Transverse colon (tissue), 4 donors: ENCODE data around the gene PSMD13.

Source experiments
- EP300 ChIP-seq: sonication (generic); formaldehyde crosslinking; IDR thresholded peaks from one replicate; pipeline ENCODE4 v1.6.1; 2017; ENCODE audit warnings: antibody characterized with exemption, low read depth
- POLR2A ChIP-seq: fragments of 450-650 bp; IDR thresholded peaks from one replicate; pipeline ENCODE4 v1.6.1; 2016; ENCODE audit warnings: antibody characterized with exemption, mild to moderate bottlenecking, moderate library complexity
- POLR2AphosphoS5 ChIP-seq, 3 donors: sonication (generic); formaldehyde crosslinking; IDR thresholded peaks; one replicate each; pipeline ENCODE4 v1.6.1; 2016; ENCODE audit warnings: antibody characterized with exemption in 3 of 3
- TF ChIP-seq, protein P1 (sequence below), 5 experiments: fragments of 200-600 bp in 3 of 5; fragments of 450-650 bp in 2 of 5; sonication (generic) in 3 of 5; IDR thresholded peaks; 1 replicate in 2 of 5; 2 replicates in 3 of 5; pipeline ENCODE4 v1.5.1; 2016 to 2017; ENCODE audit warnings: antibody characterized with exemption in 5 of 5, inconsistent platforms in 3 of 5, mild to moderate bottlenecking in 2 of 5, moderate library complexity in 1 of 5

DNA sequence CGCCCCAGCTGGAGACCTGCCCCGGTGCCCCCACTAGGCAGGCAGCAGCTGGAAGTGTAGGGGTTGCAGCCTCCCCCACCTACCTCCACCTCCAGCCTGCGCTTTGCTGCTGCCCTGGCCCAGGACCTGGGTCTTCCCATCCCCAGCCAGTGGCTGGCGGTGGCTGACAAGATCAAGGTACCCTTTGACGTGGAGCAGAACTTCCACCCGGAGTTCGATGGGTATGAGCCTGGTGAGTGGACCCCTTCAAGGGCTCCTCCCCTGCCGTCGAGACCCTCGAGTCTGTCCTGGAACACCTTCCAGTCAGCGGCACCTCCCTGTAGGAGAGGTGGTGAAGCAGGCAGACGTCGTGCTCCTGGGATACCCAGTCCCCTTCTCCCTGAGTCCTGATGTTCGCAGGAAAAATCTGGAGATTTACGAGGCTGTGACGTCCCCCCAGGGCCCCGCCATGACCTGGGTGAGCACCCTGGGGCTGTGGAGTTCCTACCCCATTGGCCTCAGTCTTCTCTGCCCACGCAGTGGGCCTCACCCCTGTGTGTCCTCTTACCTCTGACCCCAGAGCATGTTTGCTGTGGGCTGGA lies 56.6 kb downstream of the PSMD13 start:
- TF ChIP-seq, protein P1, sequence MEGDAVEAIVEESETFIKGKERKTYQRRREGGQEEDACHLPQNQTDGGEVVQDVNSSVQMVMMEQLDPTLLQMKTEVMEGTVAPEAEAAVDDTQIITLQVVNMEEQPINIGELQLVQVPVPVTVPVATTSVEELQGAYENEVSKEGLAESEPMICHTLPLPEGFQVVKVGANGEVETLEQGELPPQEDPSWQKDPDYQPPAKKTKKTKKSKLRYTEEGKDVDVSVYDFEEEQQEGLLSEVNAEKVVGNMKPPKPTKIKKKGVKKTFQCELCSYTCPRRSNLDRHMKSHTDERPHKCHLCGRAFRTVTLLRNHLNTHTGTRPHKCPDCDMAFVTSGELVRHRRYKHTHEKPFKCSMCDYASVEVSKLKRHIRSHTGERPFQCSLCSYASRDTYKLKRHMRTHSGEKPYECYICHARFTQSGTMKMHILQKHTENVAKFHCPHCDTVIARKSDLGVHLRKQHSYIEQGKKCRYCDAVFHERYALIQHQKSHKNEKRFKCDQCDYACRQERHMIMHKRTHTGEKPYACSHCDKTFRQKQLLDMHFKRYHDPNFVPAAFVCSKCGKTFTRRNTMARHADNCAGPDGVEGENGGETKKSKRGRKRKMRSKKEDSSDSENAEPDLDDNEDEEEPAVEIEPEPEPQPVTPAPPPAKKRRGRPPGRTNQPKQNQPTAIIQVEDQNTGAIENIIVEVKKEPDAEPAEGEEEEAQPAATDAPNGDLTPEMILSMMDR (IDR thresholded peaks at IDR 0.05) = no peak
- TF ChIP-seq POLR2AphosphoS5 (IDR thresholded peaks at IDR 0.05) (no peak), POLR2A (no peak), EP300 (no peak)
